Calu3 (cell line): Measurements from ENCODE around the gene CLPTM1. TPM values are rescaled to one million over a fixed set of nuclear protein-coding genes. Genes with fewer than 3 reads are reported as not detected.

Experiments used
- BruUV-seq: library from RNA; stranded (reverse); fragments of 400-500 nt; replicated peaks from 2 replicates; lab custom pipeline; 2021; lab: Mats Ljungman, UMichigan
- CTCF ChIA-PET: fragments of 300-600 bp; sonication (Branson Sonifier 250); formaldehyde crosslinking; loops from one replicate; lab custom pipeline; 2022; ENCODE audit warnings: antibody characterized with exemption; lab: Charles Lee
- DNase-seq: peaks from one replicate; pipeline ENCODE4 v3.0.0; 2022
- H3K27ac Mint-ChIP-seq: one replicate; pipeline ENCODE4 v1.8.0; 2022; ENCODE audit warnings: mixed read lengths; ENCODE audit not compliant: unreplicated experiment
- H3K27me3 Mint-ChIP-seq: one replicate; pipeline ENCODE4 v1.8.0; 2022; ENCODE audit warnings: mixed read lengths; ENCODE audit not compliant: unreplicated experiment
- H3K36me3 Mint-ChIP-seq: one replicate; pipeline ENCODE4 v1.8.0; 2022; ENCODE audit warnings: mild to moderate bottlenecking, moderate library complexity, mixed read lengths; ENCODE audit not compliant: insufficient read depth, unreplicated experiment
- H3K4me1 Mint-ChIP-seq: one replicate; pipeline ENCODE4 v1.8.0; 2022; ENCODE audit warnings: mild to moderate bottlenecking, low read depth, mixed read lengths; ENCODE audit not compliant: unreplicated experiment
- H3K4me3 Mint-ChIP-seq: one replicate; pipeline ENCODE4 v1.8.0; 2022; ENCODE audit warnings: mild to moderate bottlenecking, low read depth, moderate library complexity, mixed read lengths; ENCODE audit not compliant: unreplicated experiment
- H3K9me3 Mint-ChIP-seq: one replicate; pipeline ENCODE4 v1.8.0; 2022; ENCODE audit warnings: low read depth, mixed read lengths; ENCODE audit not compliant: unreplicated experiment
- CTCF ChIP-seq: fragments of 200-600 bp; IDR thresholded peaks from one replicate; pipeline ENCODE4 v1.8.0; 2022; ENCODE audit warnings: antibody characterized with exemption; ENCODE audit not compliant: unreplicated experiment
- intact Hi-C: fragments of 100-400 bp; cut with micrococcal nuclease; formaldehyde crosslinking; loops from one replicate; pipeline ENCODE4 v1.10.0; 2022; ENCODE audit not compliant: unreplicated experiment
- total RNA-seq: library from RNA; stranded (reverse); gene quantifications from 2 replicates; pipeline ENCODE4 v1.2.3, GENCODE V29; 2022

The CLPTM1 gene
- total RNA-seq, 1 experiment from 2014 or later = 183 TPM

- intact Hi-C loops = no loop called here
- no peak overlapping the region for H3K27ac Mint-ChIP-seq
- peaks cover 9% of the 10 kb centered on the region for H3K4me1 Mint-ChIP-seq
- CTCF ChIA-PET = no interaction called here
- H3K9me3 Mint-ChIP-seq = no peaks in the 10 kb centered on the region
- H3K36me3 Mint-ChIP-seq = peaks cover 49% of the 10 kb centered on the region
- H3K27me3 Mint-ChIP-seq = no peaks in the 10 kb centered on the region
- no peak overlapping the region for H3K4me3 Mint-ChIP-seq
- TF ChIP-seq CTCF = no peak
- TSS peak; percentile 31 for BruUV-seq
- DNase-seq = no peak
These were observed 48.3 kb downstream of the CLPTM1 start for GRCh38 chr19:45003485-45003884.

DNA sequence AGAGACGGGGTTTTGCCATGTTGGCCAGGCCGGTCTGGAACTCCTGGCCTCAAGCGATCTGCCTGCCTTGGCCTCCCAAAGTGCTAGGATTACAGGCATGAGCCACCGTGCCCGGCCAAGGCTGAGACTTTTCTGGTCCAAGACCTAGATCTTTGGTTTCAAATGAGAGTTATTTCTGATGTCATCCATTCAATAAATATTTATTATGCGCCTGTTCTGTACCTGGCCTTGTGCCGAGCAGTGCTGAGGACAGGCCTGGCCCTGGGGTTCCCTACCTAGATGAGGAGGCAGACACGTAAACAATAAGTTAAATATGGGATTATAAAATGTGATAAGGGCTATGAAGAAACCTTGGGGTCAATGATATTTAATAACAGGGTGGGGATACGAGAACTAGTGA is 50.6 kb downstream of the CLPTM1 start:
- TF ChIP-seq CTCF = no peak
- Mint-ChIP-seq H3K9me3 (no peaks in the 10 kb centered on the region), H3K27me3 (no peaks in the 10 kb centered on the region), H3K4me3 (no peak overlapping the region), H3K4me1 (peaks cover 9% of the 10 kb centered on the region), H3K36me3 (peaks cover 56% of the 10 kb centered on the region), H3K27ac (no peak overlapping the region)
- CTCF ChIA-PET = no interaction called here
- intact Hi-C loops = no loop called here
- no TSS peak for BruUV-seq
- no peak for DNase-seq

- CTCF ChIA-PET = interaction anchor here (0.6 kb wide), 1 partner anchor 317 kb away, joined by 5 read pairs; no protein-coding TSS in a partner anchor
- BruUV-seq = no TSS peak
- Mint-ChIP-seq H3K36me3 (peaks cover 48% of the 10 kb centered on the region), H3K4me3 (no peak overlapping the region), H3K27ac (no peak overlapping the region), H3K4me1 (no peaks in the 10 kb centered on the region), H3K9me3 (no peaks in the 10 kb centered on the region), H3K27me3 (no peaks in the 10 kb centered on the region)
- no peak for DNase-seq
- TF ChIP-seq CTCF = no peak
- intact Hi-C loops = no loop called here
These were observed 53.4 kb downstream of the CLPTM1 start for GRCh38 chr19:45008552-45008951.

DNA sequence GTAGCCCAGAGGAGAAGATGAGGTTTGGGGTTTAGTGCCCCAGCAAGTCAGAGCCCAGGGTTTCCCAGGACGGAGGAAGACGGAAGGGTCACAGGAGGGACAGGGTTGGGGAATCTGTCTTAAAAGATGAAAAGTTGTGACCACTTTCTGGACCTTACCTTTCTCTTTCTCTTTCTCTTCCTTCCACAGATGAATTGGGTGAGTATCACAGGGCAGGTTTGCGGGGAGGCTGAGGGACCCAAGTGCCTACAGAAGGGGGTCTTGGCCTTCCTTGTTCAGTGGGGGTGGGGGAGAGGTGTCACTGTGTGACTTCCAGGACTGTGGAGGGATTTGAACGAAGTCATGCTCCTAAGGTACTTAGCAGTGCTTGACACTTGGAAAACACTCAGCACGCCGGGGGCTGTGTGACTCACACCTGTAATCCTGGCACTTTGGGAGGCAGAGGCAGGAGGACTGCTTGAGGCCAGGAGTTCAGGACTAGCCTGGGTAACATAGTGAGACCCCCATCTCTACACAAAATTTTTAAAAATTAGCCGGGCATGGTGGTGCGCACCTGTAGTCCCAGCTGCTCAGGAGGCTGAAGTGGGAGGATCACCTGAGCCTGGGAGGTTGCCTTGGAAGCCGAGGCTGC is 54.6 kb downstream of the CLPTM1 start:
- TF ChIP-seq CTCF = no peak
- Mint-ChIP-seq H3K27me3 (no peaks in the 10 kb centered on the region), H3K27ac (no peak overlapping the region), H3K4me1 (no peaks in the 10 kb centered on the region), H3K9me3 (no peaks in the 10 kb centered on the region), H3K4me3 (no peak overlapping the region), H3K36me3 (peaks cover 58% of the 10 kb centered on the region)
- BruUV-seq = no TSS peak
- intact Hi-C loops = no loop called here
- CTCF ChIA-PET = no interaction called here
- no peak for DNase-seq
